Epithelial cell of esophagus (primary cell): ENCODE data around the gene DDX4.
A peak's percentile ranks its signal among the peaks of the same experiment; 100 is the strongest.

ENCODE experiments used
- DNase-seq: peaks from one replicate; pipeline ENCODE4 v3.0.0; 2010; ENCODE audit warnings: low read depth
- H3K4me3 ChIP-seq: 2 replicates; pipeline ENCODE4 v1.5.1; 2011; ENCODE audit warnings: mild to moderate bottlenecking, low read length, control low read depth
- TF ChIP-seq, protein P1 (sequence below): IDR thresholded peaks from 2 replicates; pipeline ENCODE4 v1.5.1; 2011; ENCODE audit warnings: low read depth, mild to moderate bottlenecking, low read length, control low read depth, inconsistent platforms; ENCODE audit not compliant: insufficient read depth; ENCODE audit errors: missing control alignments

Gene DDX4

DNA sequence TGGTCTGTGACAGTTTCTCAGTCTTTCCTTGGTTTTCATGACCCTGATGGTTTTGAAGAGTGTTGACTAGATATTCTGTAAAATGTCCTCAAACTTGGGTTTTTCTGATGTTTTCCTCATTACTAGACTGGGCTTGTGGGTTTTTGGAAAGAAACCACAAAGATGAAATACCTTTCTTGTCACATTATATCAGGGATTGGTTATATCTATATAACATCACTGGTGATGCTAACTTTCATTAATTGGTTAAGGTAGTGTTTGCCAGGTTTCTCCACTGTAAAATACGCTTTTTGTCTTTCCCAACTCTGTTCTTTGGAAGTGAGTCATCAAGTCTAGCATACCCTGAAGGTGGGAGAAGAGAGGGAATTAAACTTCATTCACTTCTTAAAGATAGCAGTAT lies 110.0 kb downstream of the DDX4 start:
- TF ChIP-seq, protein P1, sequence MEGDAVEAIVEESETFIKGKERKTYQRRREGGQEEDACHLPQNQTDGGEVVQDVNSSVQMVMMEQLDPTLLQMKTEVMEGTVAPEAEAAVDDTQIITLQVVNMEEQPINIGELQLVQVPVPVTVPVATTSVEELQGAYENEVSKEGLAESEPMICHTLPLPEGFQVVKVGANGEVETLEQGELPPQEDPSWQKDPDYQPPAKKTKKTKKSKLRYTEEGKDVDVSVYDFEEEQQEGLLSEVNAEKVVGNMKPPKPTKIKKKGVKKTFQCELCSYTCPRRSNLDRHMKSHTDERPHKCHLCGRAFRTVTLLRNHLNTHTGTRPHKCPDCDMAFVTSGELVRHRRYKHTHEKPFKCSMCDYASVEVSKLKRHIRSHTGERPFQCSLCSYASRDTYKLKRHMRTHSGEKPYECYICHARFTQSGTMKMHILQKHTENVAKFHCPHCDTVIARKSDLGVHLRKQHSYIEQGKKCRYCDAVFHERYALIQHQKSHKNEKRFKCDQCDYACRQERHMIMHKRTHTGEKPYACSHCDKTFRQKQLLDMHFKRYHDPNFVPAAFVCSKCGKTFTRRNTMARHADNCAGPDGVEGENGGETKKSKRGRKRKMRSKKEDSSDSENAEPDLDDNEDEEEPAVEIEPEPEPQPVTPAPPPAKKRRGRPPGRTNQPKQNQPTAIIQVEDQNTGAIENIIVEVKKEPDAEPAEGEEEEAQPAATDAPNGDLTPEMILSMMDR: no peak
- peak; percentile 43 for DNase-seq

DNA sequence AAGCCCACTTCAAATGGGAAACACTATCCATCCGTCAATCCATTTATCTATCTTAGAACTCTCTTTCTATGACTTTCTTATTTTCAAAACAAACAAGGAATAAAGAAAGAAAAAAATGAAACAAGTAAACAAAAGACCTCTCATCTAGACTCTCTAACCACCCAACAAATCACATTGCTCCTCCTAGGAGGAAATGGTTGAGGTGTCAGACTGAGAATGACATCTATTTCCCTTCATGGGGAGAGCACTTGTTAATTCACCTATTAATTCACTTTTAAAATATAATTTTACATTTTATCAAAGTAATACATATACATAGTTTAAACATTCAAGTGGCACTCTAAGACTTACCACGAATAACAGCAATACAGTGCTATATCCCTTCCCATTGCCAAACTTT lies 110.9 kb downstream of the DDX4 start:
- no peak overlapping the region for H3K4me3 ChIP-seq
- no peak for DNase-seq
- TF ChIP-seq, protein P1: no peak

More for the DNA sequence above, 110.0 kb downstream of the DDX4 start:
- no peak overlapping the region for H3K4me3 ChIP-seq

DNA sequence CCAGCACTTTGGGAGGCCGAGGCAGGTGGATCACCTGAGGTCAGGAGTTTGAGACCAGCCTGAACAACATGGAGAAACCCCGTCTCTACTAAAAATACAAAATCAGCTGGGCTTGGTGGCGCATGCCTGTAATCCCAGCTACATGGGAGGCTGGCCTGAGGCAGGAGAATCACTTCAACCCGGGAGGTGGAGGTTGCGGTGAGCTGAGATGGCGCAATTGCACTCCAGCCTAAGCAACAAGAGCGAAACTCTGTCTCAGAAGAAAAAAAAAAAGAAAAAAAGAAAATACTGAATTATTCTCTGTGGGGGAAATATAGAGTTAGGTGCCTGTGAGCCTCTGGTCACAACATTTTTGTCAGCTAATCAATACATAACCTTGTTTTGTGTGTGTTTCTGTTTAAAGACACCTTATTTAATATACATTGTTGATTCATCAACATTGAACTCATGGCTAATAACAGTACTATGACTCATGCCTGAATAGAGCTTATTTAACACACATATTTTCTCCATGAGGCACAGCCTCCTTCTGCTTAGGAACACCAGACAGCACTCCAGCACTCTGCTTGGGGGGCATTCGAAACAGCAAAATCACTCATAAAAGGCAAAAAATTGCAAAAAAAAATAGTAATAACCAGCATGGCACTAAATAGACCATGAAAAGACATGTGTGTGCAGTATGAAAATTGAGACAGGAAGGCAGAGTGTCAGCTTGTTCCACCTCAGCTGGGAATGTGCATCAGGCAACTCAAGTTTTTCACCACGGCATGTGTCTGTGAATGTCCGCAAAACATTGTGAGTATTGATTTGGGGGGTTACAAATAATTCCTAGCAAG lies 113.2 kb downstream of the DDX4 start, which contains the start of gene IL31RA:
Gene IL31RA, plus strand, starts transcription at position 519 of the 836 bp plus-strand sequence. Its CDS starts 214 bp downstream, at position 733.
- DNase-seq: peak; percentile 89
- no peak within 1 kb of the TSS for H3K4me3 ChIP-seq
- TF ChIP-seq, protein P1: no peak

DNA sequence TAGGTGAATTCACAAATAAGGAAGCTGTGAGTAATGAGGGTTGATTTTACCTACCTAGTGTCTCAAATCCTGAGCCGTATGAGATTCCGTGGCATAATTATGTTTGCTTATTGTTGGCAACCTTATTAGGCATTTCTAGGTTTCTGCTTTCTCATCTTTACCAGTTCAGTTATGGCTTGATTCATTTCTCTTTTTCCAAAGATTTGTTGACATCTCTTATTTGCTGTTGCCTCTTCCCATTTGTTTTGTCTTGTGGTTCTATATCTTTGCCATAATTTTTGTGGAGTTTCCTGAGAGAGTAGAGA lies 113.8 kb downstream of the DDX4 start:
- TF ChIP-seq, protein P1: no peak
- H3K4me3 ChIP-seq: no peak overlapping the region
- no peak for DNase-seq

DNA sequence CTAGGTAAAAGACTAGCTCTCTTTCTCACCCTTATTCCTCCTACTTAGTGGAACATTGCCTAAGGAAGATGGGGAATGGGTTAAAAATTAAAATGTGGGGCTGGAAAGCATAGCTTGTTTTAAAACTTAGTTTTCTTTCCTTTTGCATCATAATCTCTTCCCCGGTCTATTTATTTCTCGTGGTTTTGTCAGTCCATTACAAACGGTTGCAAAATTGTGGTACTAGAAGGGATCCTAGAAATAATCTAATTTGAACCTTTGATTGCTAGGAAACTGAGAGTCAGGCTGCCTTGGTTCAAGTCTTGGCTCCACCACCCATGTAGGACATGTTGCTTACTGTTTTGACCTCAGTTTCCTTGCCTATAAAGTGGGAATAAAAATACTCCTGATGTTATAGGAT lies 114.6 kb downstream of the DDX4 start:
- DNase-seq: no peak
- no peak overlapping the region for H3K4me3 ChIP-seq
- TF ChIP-seq, protein P1: no peak

DNA sequence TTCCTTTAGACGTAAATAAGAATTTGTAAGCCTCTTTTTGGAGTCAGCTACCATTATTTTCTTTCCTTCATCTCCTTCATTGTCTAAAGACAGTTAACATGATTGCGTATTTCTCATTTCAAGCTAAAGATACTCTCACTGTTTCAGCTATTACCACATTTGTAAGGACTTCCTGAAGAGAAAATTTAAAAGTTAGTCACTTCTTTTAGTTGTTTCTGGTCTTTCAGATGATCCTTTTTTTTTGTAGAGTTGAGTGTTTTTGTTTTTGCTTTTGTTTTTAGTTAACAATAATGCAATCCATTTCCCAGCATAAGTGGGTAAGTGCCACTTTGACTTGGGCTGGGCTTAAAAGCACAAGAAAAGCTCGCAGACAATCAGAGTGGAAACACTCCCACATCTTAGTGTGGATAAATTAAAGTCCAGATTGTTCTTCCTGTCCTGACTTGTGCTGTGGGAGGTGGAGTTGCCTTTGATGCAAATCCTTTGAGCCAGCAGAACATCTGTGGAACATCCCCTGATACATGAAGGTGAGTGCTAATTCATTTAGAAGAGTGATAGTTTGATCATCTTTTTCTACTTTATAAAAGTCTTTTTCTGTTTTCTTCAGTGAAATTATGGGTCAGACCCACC lies 115.3 kb downstream of the DDX4 start:
- no peak overlapping the region for H3K4me3 ChIP-seq
- peak; percentile 72 for DNase-seq
- TF ChIP-seq, protein P1: no peak
